ENCODE results near the gene SLC9A3.
"Not testable (repeated sequence)": the region's sequence is repeated elsewhere in the genome, so short reads cannot be mapped to it uniquely, and the experiment has no call there.

The SLC9A3 gene

GRCh38 chr5:523441-524222, 617 bp downstream of the SLC9A3 start:
- no peak for DNase-seq

- peak; percentile 79 for DNase-seq
Observed at GRCh38 chr5:522899-523440, 1.3 kb downstream of the SLC9A3 start.

GRCh38 chr5:522116-522515, 2.1 kb downstream of the SLC9A3 start:
- DNase-seq = no peak

GRCh38 chr5:521680-522079, 2.6 kb downstream of the SLC9A3 start:
- DNase-seq = no peak

GRCh38 chr5:520850-521226, 3.4 kb downstream of the SLC9A3 start:
- no peak for DNase-seq

GRCh38 chr5:520196-520849, 3.9 kb downstream of the SLC9A3 start:
- no peak for DNase-seq

- no peak for DNase-seq
Observed at GRCh38 chr5:518721-519120, 5.5 kb downstream of the SLC9A3 start.

GRCh38 chr5:517535-518100, 6.6 kb downstream of the SLC9A3 start:
- DNase-seq = no peak

GRCh38 chr5:516980-517379, 7.3 kb downstream of the SLC9A3 start:
- no peak for DNase-seq

GRCh38 chr5:516338-516925, 7.8 kb downstream of the SLC9A3 start:
- DNase-seq = no peak

GRCh38 chr5:515273-515836, 8.9 kb downstream of the SLC9A3 start:
- DNase-seq = no peak

- DNase-seq = no peak
Observed at GRCh38 chr5:514673-515072, 9.6 kb downstream of the SLC9A3 start.

- DNase-seq = no peak
Observed at GRCh38 chr5:514101-514485, 10.2 kb downstream of the SLC9A3 start.

- DNase-seq = no peak
Observed at GRCh38 chr5:513216-514100, 10.8 kb downstream of the SLC9A3 start.

- DNase-seq = no peak
Observed at GRCh38 chr5:511476-511875, 12.8 kb downstream of the SLC9A3 start.

GRCh38 chr5:510521-510920, 13.7 kb downstream of the SLC9A3 start:
- DNase-seq = no peak

GRCh38 chr5:509611-510185, 14.6 kb downstream of the SLC9A3 start:
- DNase-seq = no peak

GRCh38 chr5:507986-508575, 16.2 kb downstream of the SLC9A3 start:
- not testable (repeated sequence) for DNase-seq

- DNase-seq = peak; percentile 39
Observed at GRCh38 chr5:505951-506525, 18.2 kb downstream of the SLC9A3 start.

GRCh38 chr5:504326-505154, 19.7 kb downstream of the SLC9A3 start:
- no peak for DNase-seq
